ENCODE results near the gene DHX38. TPM values are rescaled to one million over a fixed set of nuclear protein-coding genes. Genes with fewer than 3 reads are reported as not detected.

The DHX38 gene
- total and polyA plus RNA-seq, 7 donors, result 16.2 to 55.4 (median 34.2) TPM

- 97 to 98% methylated on average over 2 of the region's 2 CpGs for WGBS, 2 donors
- H3K27ac ChIP-seq, result no peak overlapping the region
- TF ChIP-seq EP300 (IDR thresholded peaks at IDR 0.05) (no peak), POLR2A (IDR thresholded peaks at IDR 0.05) (no peak), POLR2AphosphoS5 (IDR thresholded peaks at IDR 0.05) (no peak), CTCF (IDR thresholded peaks at IDR 0.05) (no peak)
- intact Hi-C loops (cut with DNase I), result no loop called here
- no peaks in the 10 kb centered on the region for H3K27me3 ChIP-seq
- H3K36me3 ChIP-seq, result no peaks in the 10 kb centered on the region
- no peak for DNase-seq
- H3K4me1 ChIP-seq, result no peaks in the 10 kb centered on the region
- no peaks in the 10 kb centered on the region for H3K9me3 ChIP-seq
- H3K4me3 ChIP-seq, result no peak overlapping the region
These were observed 40.9 kb downstream of the DHX38 start for GRCh38 chr16:72134507-72134906.

- Histone ChIP-seq H3K4me3 (no peak overlapping the region), H3K4me1 (no peaks in the 10 kb centered on the region), H3K9me3 (no peaks in the 10 kb centered on the region), H3K27me3 (no peaks in the 10 kb centered on the region), H3K27ac (no peak overlapping the region), H3K36me3 (no peaks in the 10 kb centered on the region)
- DNase-seq, result no peak
- intact Hi-C loops (cut with DNase I), result no loop called here
- 90 to 92% methylated on average over 15 of the region's 15 CpGs for WGBS, 2 donors
- TF ChIP-seq CTCF (IDR thresholded peaks at IDR 0.05) (no peak), EP300 (IDR thresholded peaks at IDR 0.05) (no peak), POLR2A (IDR thresholded peaks at IDR 0.05) (no peak), POLR2AphosphoS5 (IDR thresholded peaks at IDR 0.05) (no peak)
These were observed 43.9 kb downstream of the DHX38 start for GRCh38 chr16:72137380-72138063.

- Histone ChIP-seq H3K9me3 (no peaks in the 10 kb centered on the region), H3K27ac (no peak overlapping the region), H3K4me1 (no peaks in the 10 kb centered on the region), H3K4me3 (no peak overlapping the region), H3K36me3 (no peaks in the 10 kb centered on the region), H3K27me3 (no peaks in the 10 kb centered on the region)
- WGBS, 2 donors, result 93 to 94% methylated on average over 4 of the region's 4 CpGs
- intact Hi-C loops (cut with DNase I), result no loop called here
- TF ChIP-seq EP300 (IDR thresholded peaks at IDR 0.05) (no peak), CTCF (IDR thresholded peaks at IDR 0.05) (no peak), POLR2A (IDR thresholded peaks at IDR 0.05) (no peak), POLR2AphosphoS5 (IDR thresholded peaks at IDR 0.05) (no peak)
- no peak for DNase-seq
These were observed 44.5 kb downstream of the DHX38 start for GRCh38 chr16:72138064-72138572.

- intact Hi-C loops (cut with DNase I), result no loop called here
These were observed 46.3 kb downstream of the DHX38 start for GRCh38 chr16:72139908-72140307.

More at GRCh38 chr16:72139908-72140307, 46.3 kb downstream of the DHX38 start:
- WGBS, 2 donors, result 98% methylated on average over 2 of the region's 2 CpGs
- no peaks in the 10 kb centered on the region for H3K27me3 ChIP-seq
- H3K27ac ChIP-seq, result no peak overlapping the region
- H3K36me3 ChIP-seq, result no peaks in the 10 kb centered on the region
- TF ChIP-seq EP300 (IDR thresholded peaks at IDR 0.05), result no peak
- TF ChIP-seq POLR2AphosphoS5 (IDR thresholded peaks at IDR 0.05), result no peak
- TF ChIP-seq CTCF (IDR thresholded peaks at IDR 0.05), result no peak
- no peak for TF ChIP-seq POLR2A (IDR thresholded peaks at IDR 0.05)
- no peak overlapping the region for H3K4me3 ChIP-seq
- H3K4me1 ChIP-seq, result no peaks in the 10 kb centered on the region
- no peaks in the 10 kb centered on the region for H3K9me3 ChIP-seq
- no peak for DNase-seq

Data from sigmoid colon (tissue), 7 donors.